ENCODE measurements around the gene LYG2. TPM values are rescaled to one million over a fixed set of nuclear protein-coding genes. Genes with fewer than 3 reads are reported as not detected.

The LYG2 gene
- polyA plus RNA-seq, 1 donor (not counting 4 experiments of a cell fraction or from before 2014, with no cell fraction given) = 0.14 TPM

GRCh38 chr2:99299580-99299979 lies 44.1 kb upstream of the LYG2 start:
- no peaks in the 10 kb centered on the region for H4K20me1 ChIP-seq (ENCODE audit: control insufficient read depth, extremely low read depth, insufficient read depth, low read length)
- H3K27me3 ChIP-seq (ENCODE audit: control insufficient read depth, extremely low read depth, insufficient read depth, low read length) = no peaks in the 10 kb centered on the region
- no peak overlapping the region for H3K4me3 ChIP-seq (ENCODE audit: control insufficient read depth in 2 of 3, extremely low read depth in 1 of 3, insufficient read depth in 2 of 3, low read depth in 1 of 3, low read length in 3 of 3)
- H3K36me3 ChIP-seq (ENCODE audit: control insufficient read depth in 2 of 2, extremely low read depth in 1 of 2, insufficient read depth in 2 of 2, low read length in 2 of 2) = no peaks in the 10 kb centered on the region
- DNase-seq (ENCODE audit: low read depth, low spot score) (no peak), FAIRE-seq (no peak)
- H3K4me1 ChIP-seq (ENCODE audit: control insufficient read depth, extremely low read depth, insufficient read depth, low read length) = no peaks in the 10 kb centered on the region
- no peak overlapping the region for H2AFZ ChIP-seq (ENCODE audit: control insufficient read depth, low read length)
- H3K9me1 ChIP-seq (ENCODE audit: control insufficient read depth, extremely low read depth, insufficient read depth, low read length) = no peaks in the 10 kb centered on the region
- dilution Hi-C loops (cut with MboI; ENCODE audit: extremely low pct_ligation_motif_present, low sequenced_read_pairs) = no loop called here
- H3K9ac ChIP-seq (ENCODE audit: control insufficient read depth, extremely low read depth, insufficient read depth, low read length) = no peak overlapping the region
- no peak overlapping the region for H3K4me2 ChIP-seq (ENCODE audit: control insufficient read depth, extremely low read depth, insufficient read depth, low read depth, low read length)
- no peaks in the 10 kb centered on the region for H3K9me3 ChIP-seq (ENCODE audit: control insufficient read depth, low read depth, low read length)
- no peak overlapping the region for H3K27ac ChIP-seq (ENCODE audit: control insufficient read depth, insufficient read depth, low read length)
- H3K79me2 ChIP-seq (ENCODE audit: control insufficient read depth, insufficient read depth, low read length) = no peaks in the 10 kb centered on the region
- TF ChIP-seq EZH2 (IDR thresholded peaks at IDR 0.05; ENCODE audit: low read length) = no peak
- no peak for TF ChIP-seq CTCF (optimal IDR thresholded peaks at IDR 0.05 in 1 of 3, IDR thresholded peaks at IDR 0.05 in 1 of 3, conservative IDR thresholded peaks at IDR 0.05 in 1 of 3; ENCODE audit: extremely low read depth in 1 of 3, insufficient read depth in 2 of 3, low read length in 3 of 3)

- Histone ChIP-seq H3K9ac (ENCODE audit: control insufficient read depth, extremely low read depth, insufficient read depth, low read length) (no peak overlapping the region), H3K9me3 (ENCODE audit: control insufficient read depth, low read depth, low read length) (no peaks in the 10 kb centered on the region), H3K4me2 (ENCODE audit: control insufficient read depth, extremely low read depth, insufficient read depth, low read depth, low read length) (no peak overlapping the region), H2AFZ (ENCODE audit: control insufficient read depth, low read length) (no peak overlapping the region), H3K79me2 (ENCODE audit: control insufficient read depth, insufficient read depth, low read length) (no peaks in the 10 kb centered on the region), H3K27ac (ENCODE audit: control insufficient read depth, insufficient read depth, low read length) (no peak overlapping the region), H3K36me3 (ENCODE audit: control insufficient read depth in 2 of 2, extremely low read depth in 1 of 2, insufficient read depth in 2 of 2, low read length in 2 of 2) (no peaks in the 10 kb centered on the region), H3K4me1 (ENCODE audit: control insufficient read depth, extremely low read depth, insufficient read depth, low read length) (no peaks in the 10 kb centered on the region), H3K9me1 (ENCODE audit: control insufficient read depth, extremely low read depth, insufficient read depth, low read length) (no peaks in the 10 kb centered on the region), H3K27me3 (ENCODE audit: control insufficient read depth, extremely low read depth, insufficient read depth, low read length) (no peaks in the 10 kb centered on the region), H3K4me3 (ENCODE audit: control insufficient read depth in 2 of 3, extremely low read depth in 1 of 3, insufficient read depth in 2 of 3, low read depth in 1 of 3, low read length in 3 of 3) (no peak overlapping the region), H4K20me1 (ENCODE audit: control insufficient read depth, extremely low read depth, insufficient read depth, low read length) (no peaks in the 10 kb centered on the region)
- dilution Hi-C loops (cut with MboI; ENCODE audit: extremely low pct_ligation_motif_present, low sequenced_read_pairs) = no loop called here
- DNase-seq (ENCODE audit: low read depth, low spot score) (no peak), FAIRE-seq (no peak)
- TF ChIP-seq CTCF (optimal IDR thresholded peaks at IDR 0.05 in 1 of 3, IDR thresholded peaks at IDR 0.05 in 1 of 3, conservative IDR thresholded peaks at IDR 0.05 in 1 of 3; ENCODE audit: extremely low read depth in 1 of 3, insufficient read depth in 2 of 3, low read length in 3 of 3) (no peak), EZH2 (IDR thresholded peaks at IDR 0.05; ENCODE audit: low read length) (no peak)
These were observed 42.5 kb upstream of the LYG2 start for GRCh38 chr2:99297994-99298393.

Measured in keratinocyte (primary cell).